Measurements from ENCODE around the gene GRID1.

The GRID1 gene

DNA sequence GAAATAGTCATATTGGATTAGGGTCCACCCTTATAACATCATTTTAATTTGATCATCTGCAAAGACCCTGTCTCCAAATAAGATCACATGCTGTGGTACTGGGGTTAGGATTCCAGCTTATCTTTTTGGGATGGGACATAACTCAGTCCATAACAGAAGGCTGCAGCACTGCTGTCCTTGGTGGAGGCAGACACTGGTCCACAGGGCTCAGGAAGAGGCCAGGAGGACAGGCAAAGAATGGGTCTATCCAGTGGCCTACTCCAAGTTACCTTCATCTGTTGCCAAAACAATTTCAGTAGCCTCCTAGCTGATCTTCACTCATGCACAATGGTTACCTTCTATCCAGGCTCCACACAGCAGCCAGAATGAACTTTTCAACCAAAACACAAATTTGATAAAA is 387.0 kb downstream of the GRID1 start:
- Histone ChIP-seq H4K20me1 (ENCODE audit: insufficient read depth, low read length) (no peaks in the 10 kb centered on the region), H2AFZ (ENCODE audit: low read length) (no peak overlapping the region), H3K79me2 (ENCODE audit: insufficient read depth, low read length) (no peaks in the 10 kb centered on the region), H3K9me3 (ENCODE audit: low read length) (no peaks in the 10 kb centered on the region), H3K4me2 (ENCODE audit: low read length) (no peak overlapping the region), H3K27ac (ENCODE audit: low read depth, low read length, poor library complexity, severe bottlenecking) (no peak overlapping the region), H3K27me3 (ENCODE audit: insufficient read depth, low read length) (no peaks in the 10 kb centered on the region), H3K4me1 (ENCODE audit: insufficient read depth, low read length, severe bottlenecking) (no peaks in the 10 kb centered on the region), H3K9ac (ENCODE audit: low read length) (no peak overlapping the region), H3F3A (ENCODE audit: insufficient read depth, low read length) (no peaks in the 10 kb centered on the region), H3K36me3 (ENCODE audit: insufficient read depth, low read length) (no peaks in the 10 kb centered on the region), H3K9me2 (ENCODE audit: low read depth, low read length) (no peaks in the 10 kb centered on the region), H3K4me3 (ENCODE audit: low read depth, low read length, poor library complexity, severe bottlenecking) (no peak overlapping the region)
- no peak for TF ChIP-seq EZH2 (IDR thresholded peaks at IDR 0.05; ENCODE audit: borderline replicate concordance, low read length)
- TF ChIP-seq, protein P1, sequence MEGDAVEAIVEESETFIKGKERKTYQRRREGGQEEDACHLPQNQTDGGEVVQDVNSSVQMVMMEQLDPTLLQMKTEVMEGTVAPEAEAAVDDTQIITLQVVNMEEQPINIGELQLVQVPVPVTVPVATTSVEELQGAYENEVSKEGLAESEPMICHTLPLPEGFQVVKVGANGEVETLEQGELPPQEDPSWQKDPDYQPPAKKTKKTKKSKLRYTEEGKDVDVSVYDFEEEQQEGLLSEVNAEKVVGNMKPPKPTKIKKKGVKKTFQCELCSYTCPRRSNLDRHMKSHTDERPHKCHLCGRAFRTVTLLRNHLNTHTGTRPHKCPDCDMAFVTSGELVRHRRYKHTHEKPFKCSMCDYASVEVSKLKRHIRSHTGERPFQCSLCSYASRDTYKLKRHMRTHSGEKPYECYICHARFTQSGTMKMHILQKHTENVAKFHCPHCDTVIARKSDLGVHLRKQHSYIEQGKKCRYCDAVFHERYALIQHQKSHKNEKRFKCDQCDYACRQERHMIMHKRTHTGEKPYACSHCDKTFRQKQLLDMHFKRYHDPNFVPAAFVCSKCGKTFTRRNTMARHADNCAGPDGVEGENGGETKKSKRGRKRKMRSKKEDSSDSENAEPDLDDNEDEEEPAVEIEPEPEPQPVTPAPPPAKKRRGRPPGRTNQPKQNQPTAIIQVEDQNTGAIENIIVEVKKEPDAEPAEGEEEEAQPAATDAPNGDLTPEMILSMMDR (IDR thresholded peaks at IDR 0.05; ENCODE audit: low read length): no peak

DNA sequence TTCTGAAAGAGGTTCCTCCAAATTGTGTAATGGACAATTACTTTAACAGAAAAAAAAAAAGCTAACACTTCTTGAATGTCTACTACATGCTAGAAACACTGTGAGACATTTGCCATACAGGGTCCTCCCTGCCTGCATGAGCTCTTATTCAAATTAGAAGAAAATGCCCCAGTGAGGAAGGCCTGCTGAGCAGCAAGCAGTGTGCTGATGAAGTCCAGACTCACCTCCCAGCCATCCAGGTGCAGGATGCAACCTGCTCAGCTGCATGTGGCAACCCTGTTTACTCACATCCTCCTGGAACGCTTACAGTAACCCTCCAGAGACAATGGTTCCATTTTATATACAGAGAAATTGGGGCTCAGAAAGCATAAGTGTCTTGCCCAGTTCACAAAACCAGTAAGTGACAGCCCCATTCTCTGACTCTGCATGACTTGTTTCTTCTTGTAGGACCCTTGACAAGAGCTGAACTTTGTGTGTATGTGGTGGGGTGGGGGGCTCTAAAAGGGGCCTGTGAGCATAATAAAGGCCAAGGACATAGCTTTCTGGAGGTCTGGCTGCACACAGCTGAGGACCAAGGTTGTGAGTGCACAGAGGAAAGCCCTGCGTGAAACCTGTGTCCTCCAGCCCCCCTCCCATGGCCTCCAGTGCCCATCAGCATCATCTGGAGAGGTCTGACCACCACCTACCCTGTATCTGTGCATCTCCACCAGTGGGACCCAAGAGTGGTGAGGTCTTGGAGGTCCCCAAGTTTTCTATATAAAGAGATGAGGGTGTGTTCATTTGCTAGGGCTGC is 387.8 kb downstream of the GRID1 start:
- H3K27ac ChIP-seq (ENCODE audit: low read depth, low read length, poor library complexity, severe bottlenecking): no peak overlapping the region
- H2AFZ ChIP-seq (ENCODE audit: low read length): no peak overlapping the region
- no peaks in the 10 kb centered on the region for H3K79me2 ChIP-seq (ENCODE audit: insufficient read depth, low read length)
- H3K9me3 ChIP-seq (ENCODE audit: low read length): no peaks in the 10 kb centered on the region
- H3K9ac ChIP-seq (ENCODE audit: low read length): no peak overlapping the region
- no peaks in the 10 kb centered on the region for H3K27me3 ChIP-seq (ENCODE audit: insufficient read depth, low read length)
- H3K4me3 ChIP-seq (ENCODE audit: low read depth, low read length, poor library complexity, severe bottlenecking): no peak overlapping the region
- no peaks in the 10 kb centered on the region for H3K4me1 ChIP-seq (ENCODE audit: insufficient read depth, low read length, severe bottlenecking)
- no peaks in the 10 kb centered on the region for H4K20me1 ChIP-seq (ENCODE audit: insufficient read depth, low read length)
- no peaks in the 10 kb centered on the region for H3K36me3 ChIP-seq (ENCODE audit: insufficient read depth, low read length)
- no peak overlapping the region for H3K4me2 ChIP-seq (ENCODE audit: low read length)
- TF ChIP-seq EZH2 (IDR thresholded peaks at IDR 0.05; ENCODE audit: borderline replicate concordance, low read length): no peak
- TF ChIP-seq, protein P1 (IDR thresholded peaks at IDR 0.05; ENCODE audit: low read length): no peak
- no peaks in the 10 kb centered on the region for H3K9me2 ChIP-seq (ENCODE audit: low read depth, low read length)
- H3F3A ChIP-seq (ENCODE audit: insufficient read depth, low read length): no peaks in the 10 kb centered on the region

DNA sequence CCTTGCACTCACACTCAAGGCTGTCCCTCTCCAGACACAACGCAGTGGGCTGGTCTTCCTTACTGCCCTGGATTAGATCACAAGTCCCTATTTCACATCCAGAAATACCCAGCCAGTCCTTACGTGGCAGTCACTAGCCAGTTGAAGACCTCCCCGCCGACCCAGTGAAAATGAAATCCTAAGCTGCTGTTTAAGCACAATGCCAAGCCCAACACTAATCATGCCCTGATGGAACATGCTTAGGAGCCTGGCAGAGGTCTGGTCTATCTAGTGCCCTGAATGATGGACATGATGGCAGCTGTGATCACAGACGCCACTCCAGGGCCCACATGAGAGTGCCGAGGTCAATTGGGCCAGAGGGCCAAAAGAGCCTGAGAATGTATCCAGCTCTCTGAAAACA is 389.0 kb downstream of the GRID1 start:
- Histone ChIP-seq H3K27ac (ENCODE audit: low read depth, low read length, poor library complexity, severe bottlenecking) (no peak overlapping the region), H3K79me2 (ENCODE audit: insufficient read depth, low read length) (no peaks in the 10 kb centered on the region), H2AFZ (ENCODE audit: low read length) (no peak overlapping the region), H3K4me3 (ENCODE audit: low read depth, low read length, poor library complexity, severe bottlenecking) (no peak overlapping the region), H3K36me3 (ENCODE audit: insufficient read depth, low read length) (no peaks in the 10 kb centered on the region), H3K4me2 (ENCODE audit: low read length) (no peak overlapping the region), H3K27me3 (ENCODE audit: insufficient read depth, low read length) (no peaks in the 10 kb centered on the region), H4K20me1 (ENCODE audit: insufficient read depth, low read length) (no peaks in the 10 kb centered on the region), H3K9me2 (ENCODE audit: low read depth, low read length) (no peaks in the 10 kb centered on the region), H3K4me1 (ENCODE audit: insufficient read depth, low read length, severe bottlenecking) (no peaks in the 10 kb centered on the region), H3K9me3 (ENCODE audit: low read length) (no peaks in the 10 kb centered on the region), H3K9ac (ENCODE audit: low read length) (no peak overlapping the region), H3F3A (ENCODE audit: insufficient read depth, low read length) (no peaks in the 10 kb centered on the region)
- TF ChIP-seq, protein P1 (IDR thresholded peaks at IDR 0.05; ENCODE audit: low read length): no peak
- no peak for TF ChIP-seq EZH2 (IDR thresholded peaks at IDR 0.05; ENCODE audit: borderline replicate concordance, low read length)
